ENCODE data around the gene NTRK2.

Gene NTRK2

DNA sequence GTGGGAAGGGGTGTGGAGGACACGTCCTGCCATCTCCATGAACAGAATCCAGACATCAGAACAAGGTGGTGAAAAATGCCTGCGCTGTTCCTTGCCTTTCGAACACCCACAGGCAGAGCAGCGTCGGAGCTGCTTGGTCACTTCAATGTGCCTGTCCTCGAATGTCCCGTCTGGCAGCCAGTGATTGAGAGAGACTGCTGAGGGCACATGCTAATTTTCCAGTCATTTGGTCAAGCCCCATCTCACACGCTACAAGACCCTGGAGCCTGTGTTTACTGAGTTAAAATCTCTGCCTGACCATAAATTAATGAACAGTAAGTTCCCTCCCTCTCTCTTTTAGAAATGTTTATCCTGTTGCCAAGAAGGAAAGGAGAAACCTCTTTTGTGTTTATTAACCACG, 149.3 kb downstream of the NTRK2 start:
- DNase-seq (ENCODE audit: low read depth, low spot score): no peak

DNA sequence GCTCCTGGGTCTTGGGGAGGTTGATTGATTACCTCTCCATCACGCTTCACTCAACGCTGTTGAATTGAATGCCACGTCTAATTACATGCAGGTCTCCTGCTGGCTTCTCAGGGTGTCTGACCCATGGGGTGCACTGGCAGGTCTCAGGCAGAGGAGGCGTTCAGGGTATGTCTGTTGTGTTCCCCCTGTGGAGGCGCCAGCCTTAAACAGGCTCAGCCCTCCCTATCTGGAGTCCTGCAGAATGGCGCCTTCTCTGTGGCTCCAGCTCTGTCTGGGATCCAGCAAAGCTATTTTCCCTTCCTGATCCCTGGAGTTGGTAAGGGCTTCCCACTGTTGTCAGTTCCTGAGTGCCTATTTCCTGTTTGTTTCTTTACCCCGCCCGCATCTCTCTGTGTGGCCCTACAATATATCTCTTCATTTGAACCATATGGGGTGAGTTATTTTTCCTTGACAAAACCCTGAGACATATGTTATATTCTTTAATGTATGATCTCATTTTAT, 150.0 kb downstream of the NTRK2 start:
- no peak for DNase-seq (ENCODE audit: low read depth, low spot score)

DNA sequence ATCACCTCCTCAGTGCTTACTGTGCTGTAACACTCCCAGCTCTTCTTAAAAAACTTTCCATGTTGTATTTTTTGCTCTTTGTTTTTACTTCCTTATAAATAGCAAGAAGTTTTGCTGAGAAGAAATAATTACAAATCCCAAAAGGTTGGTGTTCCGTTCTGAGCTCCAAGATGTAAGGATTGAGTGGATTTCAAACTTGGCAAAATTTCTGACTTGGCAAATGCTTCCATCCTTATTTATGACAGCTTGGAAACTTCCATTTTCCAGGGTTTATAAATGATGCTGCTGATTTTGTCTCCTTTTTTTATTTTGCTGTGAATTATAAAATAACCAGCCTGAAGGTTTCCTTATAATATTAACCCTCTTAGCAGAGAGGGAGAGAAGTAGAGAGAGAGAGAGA, 151.9 kb downstream of the NTRK2 start:
- no peak for DNase-seq (ENCODE audit: low read depth, low spot score)

- DNase-seq (ENCODE audit: low read depth, low spot score): no peak
Measured at GRCh38 chr9:84822589-84823233, 153.2 kb downstream of the NTRK2 start.

GRCh38 chr9:84823421-84824271, 154.1 kb downstream of the NTRK2 start:
- no peak for DNase-seq (ENCODE audit: low read depth, low spot score)

- DNase-seq (ENCODE audit: low read depth, low spot score): no peak
Measured at GRCh38 chr9:84827216-84827765, 157.8 kb downstream of the NTRK2 start.

GRCh38 chr9:84828046-84828445, 158.5 kb downstream of the NTRK2 start:
- DNase-seq (ENCODE audit: low read depth, low spot score): no peak

DNA sequence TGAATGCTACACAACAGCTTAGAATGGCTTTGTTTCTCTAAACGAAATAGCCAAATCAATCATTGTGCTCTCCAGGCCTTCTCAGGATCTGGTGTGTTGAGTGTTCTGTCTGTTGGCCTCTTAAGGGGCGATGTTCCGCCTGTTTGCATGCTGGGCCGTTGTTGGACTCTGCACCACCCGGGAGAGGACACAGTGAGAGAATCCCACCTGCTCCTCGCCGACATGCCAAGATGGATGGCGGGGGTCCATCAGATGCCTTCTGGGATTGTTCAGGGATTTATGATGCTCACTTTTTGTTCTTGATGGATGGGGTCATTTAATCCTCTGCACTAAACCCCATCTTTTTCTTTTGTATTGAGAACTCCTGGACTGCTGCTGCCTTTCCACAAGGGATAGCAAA, 159.9 kb downstream of the NTRK2 start:
- no peak for DNase-seq (ENCODE audit: low read depth, low spot score)

DNA sequence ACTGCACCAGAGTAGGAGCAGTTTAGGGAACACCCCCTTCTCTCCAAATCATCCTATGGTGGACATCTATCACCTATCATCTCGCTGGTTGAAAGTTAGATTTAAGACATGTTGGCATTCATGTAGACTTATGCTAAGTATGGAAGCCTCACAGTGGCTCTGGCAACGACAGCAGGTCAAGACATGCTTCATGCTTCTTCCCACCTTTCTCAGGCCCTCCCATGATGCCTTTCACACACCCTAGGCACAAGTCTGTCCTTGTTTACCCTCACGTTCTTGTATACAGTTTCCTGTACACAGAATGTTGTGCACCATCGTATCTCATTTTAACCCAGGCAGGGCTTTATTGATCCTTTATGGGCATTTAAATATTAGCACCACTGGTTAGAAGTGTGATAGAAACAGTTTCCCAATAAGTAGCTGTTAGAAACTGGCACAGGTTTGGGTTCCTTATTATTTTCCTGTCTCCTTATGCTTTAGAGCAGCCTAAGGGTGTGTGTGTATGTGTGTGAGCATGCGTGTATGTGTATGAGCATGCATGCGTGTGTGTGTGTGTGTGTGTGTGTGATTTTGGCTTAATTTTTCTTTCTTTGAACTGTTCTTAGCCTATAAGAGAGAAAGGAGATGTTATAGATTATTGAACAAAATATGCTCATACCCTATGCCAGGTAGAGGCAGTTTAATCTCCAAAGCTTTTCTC, 160.6 kb downstream of the NTRK2 start:
- DNase-seq (ENCODE audit: low read depth, low spot score): no peak

- DNase-seq (ENCODE audit: low read depth, low spot score): no peak
Measured at GRCh38 chr9:84831377-84831776, 161.8 kb downstream of the NTRK2 start.

GRCh38 chr9:84832453-84832852, 162.9 kb downstream of the NTRK2 start:
- DNase-seq (ENCODE audit: low read depth, low spot score): no peak

- DNase-seq (ENCODE audit: low read depth, low spot score): no peak
Measured at GRCh38 chr9:84834426-84834825, 164.9 kb downstream of the NTRK2 start.

GRCh38 chr9:84835745-84836144, 166.2 kb downstream of the NTRK2 start:
- DNase-seq (ENCODE audit: low read depth, low spot score): no peak

GRCh38 chr9:84838879-84839278, 169.3 kb downstream of the NTRK2 start:
- DNase-seq (ENCODE audit: low read depth, low spot score): no peak

GRCh38 chr9:84839541-84839940, 170.0 kb downstream of the NTRK2 start:
- no peak for DNase-seq (ENCODE audit: low read depth, low spot score)

DNA sequence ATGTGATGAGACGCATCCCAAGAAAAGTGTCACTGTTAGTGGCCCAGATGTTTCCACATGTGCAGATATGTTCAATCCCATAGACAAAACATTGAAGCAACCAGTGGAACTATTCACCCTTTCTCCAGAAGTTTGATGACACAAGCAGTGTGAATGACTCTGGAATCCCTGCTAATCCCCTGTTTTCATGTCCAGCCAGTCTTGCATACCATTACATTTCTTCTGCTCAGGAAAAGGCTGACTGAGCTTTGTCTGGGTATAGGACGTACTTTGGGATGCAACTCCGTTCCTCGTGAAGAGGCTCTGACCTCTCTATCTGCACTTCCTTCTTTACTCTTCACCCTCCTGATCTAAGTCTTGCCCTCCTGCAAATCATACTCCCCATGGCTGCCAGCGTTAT, 172.4 kb downstream of the NTRK2 start:
- DNase-seq (ENCODE audit: low read depth, low spot score): no peak

GRCh38 chr9:84843175-84843824, 173.8 kb downstream of the NTRK2 start:
- DNase-seq (ENCODE audit: low read depth, low spot score): no peak

DNA sequence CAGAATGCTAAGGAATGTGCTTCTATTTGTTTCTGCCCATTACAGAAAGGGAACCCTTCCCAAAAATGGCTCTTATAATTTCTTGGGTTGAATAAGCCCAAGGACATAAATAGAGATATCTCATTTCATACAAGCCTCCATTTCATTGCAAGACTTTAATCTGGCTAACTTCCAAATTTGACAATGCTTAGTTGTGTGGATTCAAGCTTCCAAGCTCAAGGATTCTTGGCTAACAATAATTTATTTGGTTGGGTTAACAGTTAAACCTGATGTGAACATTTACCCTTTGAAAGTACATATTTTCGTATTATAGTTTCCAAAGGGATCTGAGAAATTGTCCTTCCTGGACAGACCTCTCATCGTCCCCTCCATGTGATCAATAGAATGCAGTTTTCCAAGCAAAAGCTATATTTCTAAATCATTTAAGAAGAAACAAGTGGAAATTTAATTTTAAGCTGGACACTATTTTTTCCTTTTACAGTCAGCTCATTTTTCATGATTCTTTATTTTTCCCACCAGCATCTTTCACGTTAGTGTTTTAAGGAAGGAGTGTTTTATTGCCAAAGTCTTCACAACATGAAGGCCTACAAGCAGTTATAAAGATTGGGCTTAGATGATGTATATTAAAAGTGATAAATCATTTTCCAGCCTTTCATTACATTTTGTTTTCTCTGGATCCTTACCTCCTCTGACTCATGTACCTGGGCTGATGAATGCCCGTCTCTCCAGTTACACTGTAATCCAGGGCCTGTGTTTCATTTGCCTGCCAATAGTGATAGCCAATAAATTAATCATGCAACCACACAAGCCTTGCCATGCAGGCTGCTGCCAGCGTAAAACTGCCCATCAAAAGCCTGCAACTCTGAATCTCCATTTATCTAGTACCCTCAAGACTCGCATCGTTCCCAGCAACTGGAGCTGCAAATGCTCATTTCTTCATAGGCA, 176.7 kb downstream of the NTRK2 start:
- DNase-seq (ENCODE audit: low read depth, low spot score): no peak

DNA sequence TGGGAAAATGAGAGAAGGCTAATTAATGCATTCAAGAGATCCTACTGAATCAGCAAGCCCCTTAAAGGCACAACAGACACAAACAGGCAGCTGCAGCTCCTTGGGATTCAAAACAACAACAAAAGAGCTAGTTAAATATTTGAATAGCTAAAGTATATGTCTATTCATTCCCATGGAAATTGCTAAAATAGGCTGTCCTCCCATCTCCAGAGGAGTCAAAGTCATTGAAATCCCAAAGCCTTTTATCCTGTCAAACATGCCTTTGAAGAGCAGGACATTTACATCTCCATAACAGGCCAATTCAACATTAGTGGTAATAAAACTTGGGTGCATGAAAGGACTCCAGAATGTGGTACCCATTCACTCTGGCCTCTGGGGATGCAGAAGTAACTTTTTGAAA, 177.4 kb downstream of the NTRK2 start:
- DNase-seq (ENCODE audit: low read depth, low spot score): no peak

- no peak for DNase-seq (ENCODE audit: low read depth, low spot score)
Measured at GRCh38 chr9:84849049-84849448, 179.5 kb downstream of the NTRK2 start.

All from smooth muscle cell of the brain vasculature (primary cell).